Measurements from ENCODE around the gene OR2AE1. TPM values are rescaled to one million over a fixed set of nuclear protein-coding genes. Genes with fewer than 3 reads are reported as not detected.

OR2AE1 gene
- total RNA-seq, 1 donor = 0.63 TPM

DNA sequence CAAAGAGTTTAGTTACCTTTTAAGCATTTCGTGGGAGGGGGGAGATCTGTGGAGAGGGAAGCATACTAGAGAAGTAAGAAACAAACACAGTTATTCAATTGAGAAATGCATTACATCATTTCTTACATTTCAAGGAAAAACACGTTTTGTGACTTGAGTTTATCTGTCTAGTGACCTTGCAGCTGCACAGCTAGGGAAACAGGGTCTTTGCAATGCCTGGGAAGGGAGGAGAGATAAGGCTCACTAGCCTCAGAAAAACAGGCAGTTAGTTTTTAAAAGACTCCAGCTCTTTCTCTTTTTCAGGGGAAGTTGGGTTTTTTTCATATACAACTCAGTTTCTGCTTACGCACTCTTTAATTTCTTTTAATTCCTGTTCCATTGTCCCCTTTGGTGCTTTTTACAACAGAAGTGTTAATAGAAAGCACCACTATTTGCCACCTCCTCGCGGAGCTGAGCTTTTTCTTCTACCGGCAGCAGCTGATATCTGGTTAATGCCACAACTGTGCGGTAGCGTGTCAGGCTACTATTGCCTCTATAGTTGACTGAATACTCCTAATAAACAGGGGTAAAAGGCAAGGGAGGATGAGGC lies 43.5 kb downstream of the OR2AE1 start:
- H3K4me3 ChIP-seq (ENCODE audit: low read depth, low read length) = no peak overlapping the region
- DNase-seq (ENCODE audit: low read depth) = no peak
- TF ChIP-seq, protein P1, sequence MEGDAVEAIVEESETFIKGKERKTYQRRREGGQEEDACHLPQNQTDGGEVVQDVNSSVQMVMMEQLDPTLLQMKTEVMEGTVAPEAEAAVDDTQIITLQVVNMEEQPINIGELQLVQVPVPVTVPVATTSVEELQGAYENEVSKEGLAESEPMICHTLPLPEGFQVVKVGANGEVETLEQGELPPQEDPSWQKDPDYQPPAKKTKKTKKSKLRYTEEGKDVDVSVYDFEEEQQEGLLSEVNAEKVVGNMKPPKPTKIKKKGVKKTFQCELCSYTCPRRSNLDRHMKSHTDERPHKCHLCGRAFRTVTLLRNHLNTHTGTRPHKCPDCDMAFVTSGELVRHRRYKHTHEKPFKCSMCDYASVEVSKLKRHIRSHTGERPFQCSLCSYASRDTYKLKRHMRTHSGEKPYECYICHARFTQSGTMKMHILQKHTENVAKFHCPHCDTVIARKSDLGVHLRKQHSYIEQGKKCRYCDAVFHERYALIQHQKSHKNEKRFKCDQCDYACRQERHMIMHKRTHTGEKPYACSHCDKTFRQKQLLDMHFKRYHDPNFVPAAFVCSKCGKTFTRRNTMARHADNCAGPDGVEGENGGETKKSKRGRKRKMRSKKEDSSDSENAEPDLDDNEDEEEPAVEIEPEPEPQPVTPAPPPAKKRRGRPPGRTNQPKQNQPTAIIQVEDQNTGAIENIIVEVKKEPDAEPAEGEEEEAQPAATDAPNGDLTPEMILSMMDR (IDR thresholded peaks at IDR 0.05; ENCODE audit: insufficient read depth, low read length) = no peak

DNA sequence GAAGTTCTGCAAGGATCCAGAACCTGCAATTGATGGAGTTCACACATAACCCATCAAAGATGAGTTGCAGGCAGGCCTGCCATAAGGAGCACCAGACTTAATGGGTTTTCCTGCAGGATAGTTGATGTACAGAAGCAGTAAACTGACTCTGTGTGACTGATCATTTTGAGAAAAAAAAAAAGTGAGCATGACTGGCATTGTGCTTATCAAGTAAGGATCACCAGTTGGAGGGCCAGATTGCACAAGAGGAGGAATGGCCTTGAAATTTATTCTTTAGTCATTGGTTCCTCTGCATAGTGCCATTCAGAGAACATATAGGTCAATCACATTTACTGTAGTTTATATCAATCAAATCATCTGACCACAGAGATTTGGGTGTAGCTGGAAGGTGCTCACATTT lies 45.2 kb downstream of the OR2AE1 start:
- DNase-seq (ENCODE audit: low read depth) = no peak

DNA sequence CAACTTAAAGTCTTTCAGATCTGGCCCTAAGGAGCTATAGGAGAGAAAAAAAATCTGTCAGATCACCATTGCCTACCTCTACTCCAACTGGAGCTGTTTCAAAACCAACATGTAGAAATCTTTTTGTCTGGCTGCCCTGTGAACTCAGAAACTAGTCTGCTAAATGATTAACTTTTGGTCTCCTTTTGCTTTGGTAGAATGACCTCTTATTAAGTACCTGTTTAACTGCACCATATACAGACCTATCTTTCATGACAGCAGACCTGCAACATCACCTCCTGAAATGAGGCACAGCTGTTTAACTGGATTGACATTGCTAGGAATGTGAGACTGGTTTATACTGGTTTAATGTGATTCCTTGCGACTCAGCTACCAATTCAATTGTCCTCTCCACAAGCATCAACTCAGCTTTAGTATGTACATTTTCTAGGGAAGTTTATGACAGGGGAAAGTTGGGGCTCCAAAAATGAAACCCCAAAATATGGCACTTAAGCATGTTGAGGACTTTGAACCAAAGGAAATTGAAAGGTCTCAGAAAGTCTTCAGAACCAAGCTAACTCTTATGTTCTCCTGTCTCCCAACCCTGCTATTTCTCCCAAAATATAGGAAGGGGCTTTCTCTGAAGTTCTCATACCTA lies 47.2 kb downstream of the OR2AE1 start:
- DNase-seq (ENCODE audit: low read depth) = no peak
- H3K4me3 ChIP-seq (ENCODE audit: low read depth, low read length) = no peak overlapping the region
- TF ChIP-seq, protein P1 (IDR thresholded peaks at IDR 0.05; ENCODE audit: insufficient read depth, low read length) = no peak

More for the DNA sequence above, 45.2 kb downstream of the OR2AE1 start:
- no peak overlapping the region for H3K4me3 ChIP-seq (ENCODE audit: low read depth, low read length)
- TF ChIP-seq, protein P1 (IDR thresholded peaks at IDR 0.05; ENCODE audit: insufficient read depth, low read length) = no peak

GRCh38 chr7:99828811-99829210 lies 48.0 kb downstream of the OR2AE1 start:
- TF ChIP-seq, protein P1 (IDR thresholded peaks at IDR 0.05; ENCODE audit: insufficient read depth, low read length) = no peak
- DNase-seq (ENCODE audit: low read depth) = no peak
- no peak overlapping the region for H3K4me3 ChIP-seq (ENCODE audit: low read depth, low read length)

GRCh38 chr7:99827040-99827778 lies 49.6 kb downstream of the OR2AE1 start:
- DNase-seq (ENCODE audit: low read depth) = no peak
- TF ChIP-seq, protein P1 (IDR thresholded peaks at IDR 0.05; ENCODE audit: insufficient read depth, low read length) = no peak
- H3K4me3 ChIP-seq (ENCODE audit: low read depth, low read length) = no peak overlapping the region

Small RNA genes lying within 50 kb of the gene (small RNA-seq; reads per million reads assigned to genes)
- gene AC011904.1 (not detected), gene CYP3A52P (not detected)

Other genes starting within 250 kb of the OR2AE1 start
- gene CYP3A5, start 197.0 kb downstream of the OR2AE1 start, total RNA-seq (ENCODE audit: low replicate concordance) = 1.1 and 2.9 TPM in 2 replicates
- 0.74 TPM in 1 of 2 replicates, not detected in the other for gene CYP3A7, start 141.8 kb downstream of the OR2AE1 start, total RNA-seq (ENCODE audit: low replicate concordance)
- gene CYP3A4, start 92.8 kb downstream of the OR2AE1 start, total RNA-seq (ENCODE audit: low replicate concordance) = not detected in 2 replicates
- gene CYP3A43, start 49.0 kb downstream of the OR2AE1 start, total RNA-seq (ENCODE audit: low replicate concordance) = not detected in 2 replicates
- gene TRIM4, start 42.5 kb upstream of the OR2AE1 start, total RNA-seq (ENCODE audit: low replicate concordance) = 26.3 and 34.8 TPM in 2 replicates
- gene GJC3, start 52.6 kb upstream of the OR2AE1 start, total RNA-seq (ENCODE audit: low replicate concordance) = not detected in 2 replicates
- not detected in 2 replicates for gene AZGP1, start 99.0 kb upstream of the OR2AE1 start, total RNA-seq (ENCODE audit: low replicate concordance)
- gene ZKSCAN1, start 138.6 kb upstream of the OR2AE1 start, total RNA-seq (ENCODE audit: low replicate concordance) = 28.9 and 41.9 TPM in 2 replicates
- gene ZSCAN21, start 172.7 kb upstream of the OR2AE1 start, total RNA-seq (ENCODE audit: low replicate concordance) = 5.7 and 9.3 TPM in 2 replicates
- gene ZNF3, start 204.7 kb upstream of the OR2AE1 start, total RNA-seq (ENCODE audit: low replicate concordance) = 24.3 and 71.3 TPM in 2 replicates
- 27.1 and 83.7 TPM in 2 replicates for gene COPS6, start 211.9 kb upstream of the OR2AE1 start, total RNA-seq (ENCODE audit: low replicate concordance)
- gene MCM7, start 224.4 kb upstream of the OR2AE1 start, total RNA-seq (ENCODE audit: low replicate concordance) = 13.1 and 97.7 TPM in 2 replicates
- gene AP4M1, start 224.6 kb upstream of the OR2AE1 start, total RNA-seq (ENCODE audit: low replicate concordance) = 17.6 and 18.2 TPM in 2 replicates
- gene TAF6, start 242.3 kb upstream of the OR2AE1 start, total RNA-seq (ENCODE audit: low replicate concordance) = 38.6 and 42.7 TPM in 2 replicates
- 25.4 and 54.5 TPM in 2 replicates for gene CNPY4, start 242.6 kb upstream of the OR2AE1 start, total RNA-seq (ENCODE audit: low replicate concordance)
- gene MBLAC1, start 249.9 kb upstream of the OR2AE1 start, total RNA-seq (ENCODE audit: low replicate concordance) = 1.9 and 4.2 TPM in 2 replicates

All from fibroblast of the aortic adventitia (primary cell).